ENCODE measurements around the gene KCNH1. TPM values are rescaled to one million over a fixed set of nuclear protein-coding genes. Genes with fewer than 3 reads are reported as not detected.

KCNH1 gene
- total RNA-seq, 2 donors from 2014 or later: 0.21 TPM; not detected in 1

GRCh38 chr1:210707300-210708240 lies 426.4 kb downstream of the KCNH1 start:
- Histone ChIP-seq H3K36me3 (no peaks in the 10 kb centered on the region), H3K9me3 (no peaks in the 10 kb centered on the region), H3K4me3 (no peak overlapping the region), H3K27ac (no peak overlapping the region), H3K4me1 (ENCODE audit: control insufficient read depth in 1 of 2, low read depth in 2 of 2) (no peaks in the 10 kb centered on the region), H3K27me3 (replicated peaks; ENCODE audit: insufficient read depth) (no peaks in the 10 kb centered on the region)
- no peak for DNase-seq (ENCODE audit: low spot score)
- no peak for ATAC-seq (ENCODE audit: insufficient number of reproducible peaks, low FRiP score, low read depth)
- TF ChIP-seq CTCF (IDR thresholded peaks at IDR 0.05): no peak

DNA sequence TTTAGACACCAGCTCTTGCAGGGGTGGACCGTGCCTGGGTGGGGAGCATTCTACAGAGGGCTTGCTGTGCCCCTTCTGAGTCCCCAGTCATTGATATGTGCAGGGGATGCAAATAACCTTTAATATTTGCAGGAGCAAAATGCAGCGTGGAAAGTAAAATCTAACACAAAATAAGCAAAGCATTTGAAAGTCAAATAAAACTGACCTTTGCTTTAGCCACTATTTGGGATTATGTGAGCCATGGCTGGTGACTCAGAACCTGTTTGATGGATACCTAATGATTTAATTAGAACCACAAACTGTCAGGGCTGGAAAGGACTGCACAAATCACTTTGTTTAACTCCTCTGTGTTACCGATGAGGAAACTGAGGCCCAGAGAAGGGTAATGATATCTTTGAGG lies 427.7 kb downstream of the KCNH1 start:
- ATAC-seq (ENCODE audit: insufficient number of reproducible peaks, low FRiP score, low read depth): no peak
- no peaks in the 10 kb centered on the region for H3K9me3 ChIP-seq
- H3K36me3 ChIP-seq: no peaks in the 10 kb centered on the region
- DNase-seq (ENCODE audit: low spot score): no peak
- H3K4me1 ChIP-seq (ENCODE audit: control insufficient read depth in 1 of 2, low read depth in 2 of 2): no peaks in the 10 kb centered on the region
- no peaks in the 10 kb centered on the region for H3K27me3 ChIP-seq (replicated peaks; ENCODE audit: insufficient read depth)
- no peak overlapping the region for H3K4me3 ChIP-seq
- TF ChIP-seq CTCF (IDR thresholded peaks at IDR 0.05): no peak
- H3K27ac ChIP-seq: no peak overlapping the region

GRCh38 chr1:210705086-210705485 lies 428.9 kb downstream of the KCNH1 start:
- Histone ChIP-seq H3K4me3 (no peak overlapping the region), H3K27ac (no peak overlapping the region), H3K4me1 (ENCODE audit: control insufficient read depth in 1 of 2, low read depth in 2 of 2) (no peaks in the 10 kb centered on the region), H3K36me3 (no peaks in the 10 kb centered on the region), H3K9me3 (no peaks in the 10 kb centered on the region), H3K27me3 (replicated peaks; ENCODE audit: insufficient read depth) (no peaks in the 10 kb centered on the region)
- DNase-seq (ENCODE audit: low spot score) (no peak), ATAC-seq (ENCODE audit: insufficient number of reproducible peaks, low FRiP score, low read depth) (no peak)
- no peak for TF ChIP-seq CTCF (IDR thresholded peaks at IDR 0.05)

DNA sequence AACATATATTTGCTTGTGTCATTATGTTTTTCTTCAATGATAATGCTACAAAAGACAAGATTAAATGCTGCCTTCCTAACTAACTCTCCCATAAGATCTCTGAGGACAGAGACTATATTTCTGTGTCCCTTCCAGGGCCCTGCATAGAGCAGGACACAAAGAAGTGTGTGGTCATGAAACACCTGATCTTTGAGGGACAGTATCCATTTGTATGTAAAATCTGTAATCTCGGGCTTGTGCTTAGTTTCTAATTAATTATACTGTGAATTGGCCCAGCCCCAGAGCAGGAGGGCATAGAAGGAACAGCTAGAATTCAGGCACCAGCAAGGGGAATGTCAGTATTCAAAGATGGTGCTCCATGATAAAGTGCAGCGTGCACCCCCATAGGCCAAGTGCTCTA lies 430.4 kb downstream of the KCNH1 start:
- Histone ChIP-seq H3K4me3 (no peak overlapping the region), H3K36me3 (no peaks in the 10 kb centered on the region), H3K27ac (no peak overlapping the region), H3K9me3 (no peaks in the 10 kb centered on the region), H3K27me3 (replicated peaks; ENCODE audit: insufficient read depth) (no peaks in the 10 kb centered on the region), H3K4me1 (ENCODE audit: control insufficient read depth in 1 of 2, low read depth in 2 of 2) (no peaks in the 10 kb centered on the region)
- DNase-seq (ENCODE audit: low spot score) (no peak), ATAC-seq (ENCODE audit: insufficient number of reproducible peaks, low FRiP score, low read depth) (no peak)
- TF ChIP-seq CTCF (IDR thresholded peaks at IDR 0.05): no peak

DNA sequence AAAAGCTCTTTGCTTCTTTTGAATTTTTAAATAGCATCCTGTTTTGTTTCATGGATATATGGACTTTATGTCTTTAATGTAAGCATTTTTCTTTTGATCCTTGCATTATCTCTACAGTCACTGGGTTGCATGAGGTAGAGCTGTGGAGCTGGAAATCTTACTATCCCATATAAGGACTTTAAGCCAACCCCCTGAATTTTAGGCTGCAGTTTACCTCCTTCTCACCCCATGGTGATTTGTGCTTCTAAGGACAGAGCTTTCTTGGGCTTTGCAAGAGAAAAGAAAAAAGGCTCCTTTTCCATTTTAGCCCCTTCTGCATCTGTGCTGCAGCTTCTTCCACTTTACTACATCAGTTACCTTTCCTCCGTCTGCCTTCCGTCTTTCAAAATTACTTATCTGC lies 431.4 kb downstream of the KCNH1 start:
- no peaks in the 10 kb centered on the region for H3K9me3 ChIP-seq
- H3K27me3 ChIP-seq (replicated peaks; ENCODE audit: insufficient read depth): no peaks in the 10 kb centered on the region
- no peak for TF ChIP-seq CTCF (IDR thresholded peaks at IDR 0.05)
- DNase-seq (ENCODE audit: low spot score) (no peak), ATAC-seq (ENCODE audit: insufficient number of reproducible peaks, low FRiP score, low read depth) (no peak)
- H3K27ac ChIP-seq: no peak overlapping the region
- no peak overlapping the region for H3K4me3 ChIP-seq
- H3K36me3 ChIP-seq: no peaks in the 10 kb centered on the region
- no peaks in the 10 kb centered on the region for H3K4me1 ChIP-seq (ENCODE audit: control insufficient read depth in 1 of 2, low read depth in 2 of 2)

Data from thoracic aorta (tissue), 2 donors.